WTC11 (cell line): ENCODE measurements around the gene TFPT. TPM values are rescaled to one million over a fixed set of nuclear protein-coding genes. Genes with fewer than 3 reads are reported as not detected.

ENCODE experiments used
- ATAC-seq: fragments of 200-7000 bp; cut with Tn5 transposase; 2 replicates; pipeline ENCODE4 v1.10.0; 2021; ENCODE audit warnings: mild to moderate bottlenecking, moderate library complexity
- CTCF ChIA-PET: fragments of 300-600 bp; sonication (Branson Sonifier 250); formaldehyde crosslinking; loops from one replicate; lab custom pipeline; 2021; ENCODE audit warnings: antibody characterized with exemption; lab: Charles Lee
- POLR2A ChIA-PET: fragments of 350-600 bp; sonication (Branson Sonifier 250); formaldehyde crosslinking; loops from one replicate; lab custom pipeline; 2021; ENCODE audit warnings: antibody characterized with exemption; lab: Charles Lee
- DNase-seq: peaks from one replicate; pipeline ENCODE4 v3.0.0; 2021; ENCODE audit warnings: low spot score
- H3K27ac Mint-ChIP-seq: 2 replicates; pipeline ENCODE4 v1.8.0; 2021; ENCODE audit warnings: mixed read lengths
- H3K27me3 Mint-ChIP-seq: 2 replicates; pipeline ENCODE4 v1.8.0; 2021; ENCODE audit warnings: low read depth, mild to moderate bottlenecking, moderate library complexity, mixed read lengths
- H3K36me3 Mint-ChIP-seq: 2 replicates; pipeline ENCODE4 v1.8.0; 2021; ENCODE audit warnings: mixed read lengths
- H3K4me1 Mint-ChIP-seq: 2 replicates; pipeline ENCODE4 v1.8.0; 2022; ENCODE audit warnings: mixed read lengths
- H3K4me3 Mint-ChIP-seq: 2 replicates; pipeline ENCODE4 v1.8.0; 2021; ENCODE audit warnings: mild to moderate bottlenecking, moderate library complexity, mixed read lengths
- H3K9me3 Mint-ChIP-seq: 2 replicates; pipeline ENCODE4 v1.8.0; 2021; ENCODE audit warnings: mixed read lengths
- ATF1 ChIP-seq: sonication (generic); formaldehyde crosslinking; IDR thresholded peaks from 2 replicates; pipeline ENCODE4 v1.8.1; 2023; ENCODE audit warnings: mild to moderate bottlenecking, moderate library complexity, missing genetic modification reagents
- CBFB ChIP-seq: sonication (generic); formaldehyde crosslinking; IDR thresholded peaks from 2 replicates; pipeline ENCODE4 v1.8.1; 2022; ENCODE audit warnings: mild to moderate bottlenecking, low read depth, missing genetic modification reagents
- CREM ChIP-seq: sonication (generic); formaldehyde crosslinking; IDR thresholded peaks from 2 replicates; pipeline ENCODE4 v1.8.1; 2022; ENCODE audit warnings: mild to moderate bottlenecking, missing genetic modification reagents, moderate library complexity
- EMX1 ChIP-seq: fragments of 250-450 bp; sonication (Bioruptor Pico); IDR thresholded peaks from 2 replicates; pipeline ENCODE4 v1.8.0; 2021; ENCODE audit warnings: mild to moderate bottlenecking
- ETV6 ChIP-seq: sonication (generic); formaldehyde crosslinking; IDR thresholded peaks from 2 replicates; pipeline ENCODE4 v1.8.1; 2022; ENCODE audit warnings: mild to moderate bottlenecking, missing genetic modification reagents
- FOXK1 ChIP-seq: sonication (generic); formaldehyde crosslinking; IDR thresholded peaks from 2 replicates; pipeline ENCODE4 v1.8.0; 2022; ENCODE audit warnings: mild to moderate bottlenecking, moderate library complexity, missing genetic modification reagents
- GTF2I ChIP-seq: fragments of 250-450 bp; sonication (Bioruptor Pico); conservative IDR thresholded peaks from 2 replicates; pipeline ENCODE4 v1.4.0; 2021; ENCODE audit warnings: mild to moderate bottlenecking
- HMGA2 ChIP-seq: fragments of 250-450 bp; sonication (Bioruptor Pico); IDR thresholded peaks from 2 replicates; pipeline ENCODE4 v1.4.0; 2021; ENCODE audit warnings: mild to moderate bottlenecking, moderate library complexity
- IRF2 ChIP-seq: sonication (generic); formaldehyde crosslinking; IDR thresholded peaks from 2 replicates; pipeline ENCODE4 v1.8.0; 2022; ENCODE audit warnings: low read depth, missing genetic modification reagents, borderline replicate concordance
- JUN ChIP-seq: sonication (generic); formaldehyde crosslinking; IDR thresholded peaks from 2 replicates; pipeline ENCODE4 v1.8.0; 2023; ENCODE audit warnings: mild to moderate bottlenecking, missing genetic modification reagents
- NFATC4 ChIP-seq: fragments of 250-450 bp; sonication (Bioruptor Pico); IDR thresholded peaks from 2 replicates; pipeline ENCODE4 v1.9.0; 2021; ENCODE audit warnings: mild to moderate bottlenecking
- NFE2L1 ChIP-seq: sonication (generic); formaldehyde crosslinking; IDR thresholded peaks from 2 replicates; pipeline ENCODE4 v1.8.1; 2023; ENCODE audit warnings: missing genetic modification reagents
- PRDM15 ChIP-seq: sonication (generic); formaldehyde crosslinking; IDR thresholded peaks from 2 replicates; pipeline ENCODE4 v1.8.0; 2022; ENCODE audit warnings: missing genetic modification reagents
- PRRX2 ChIP-seq: fragments of 250-450 bp; sonication (Bioruptor Pico); IDR thresholded peaks from 2 replicates; pipeline ENCODE4 v1.8.0; 2021; ENCODE audit warnings: mild to moderate bottlenecking
- SMAD3 ChIP-seq: sonication (generic); formaldehyde crosslinking; IDR thresholded peaks from 2 replicates; pipeline ENCODE4 v1.8.0; 2022; ENCODE audit warnings: missing genetic modification reagents, mild to moderate bottlenecking, borderline replicate concordance
- SMAD4 ChIP-seq: sonication (generic); formaldehyde crosslinking; IDR thresholded peaks from 2 replicates; pipeline ENCODE4 v1.8.0; 2022; ENCODE audit warnings: mild to moderate bottlenecking, missing genetic modification reagents
- SP1 ChIP-seq: sonication (generic); formaldehyde crosslinking; conservative IDR thresholded peaks from 2 replicates; pipeline ENCODE4 v1.8.1; 2022; ENCODE audit warnings: missing genetic modification reagents
- TCF7 ChIP-seq: sonication (generic); formaldehyde crosslinking; IDR thresholded peaks from 2 replicates; pipeline ENCODE4 v1.8.0; 2022; ENCODE audit warnings: mild to moderate bottlenecking, low read depth, missing genetic modification reagents, moderate library complexity
- TEAD1 ChIP-seq: sonication (generic); formaldehyde crosslinking; IDR thresholded peaks from 2 replicates; pipeline ENCODE4 v1.8.0; 2022; ENCODE audit warnings: mild to moderate bottlenecking, missing genetic modification reagents
- TP53 ChIP-seq: sonication (generic); formaldehyde crosslinking; IDR thresholded peaks from 2 replicates; pipeline ENCODE4 v1.8.1; 2023; ENCODE audit warnings: mild to moderate bottlenecking, missing genetic modification reagents
- ZBTB21 ChIP-seq: sonication (generic); formaldehyde crosslinking; IDR thresholded peaks from 2 replicates; pipeline ENCODE4 v1.8.1; 2023; ENCODE audit warnings: mild to moderate bottlenecking, missing genetic modification reagents, borderline replicate concordance
- ZNF281 ChIP-seq: sonication (generic); formaldehyde crosslinking; IDR thresholded peaks from 2 replicates; pipeline ENCODE4 v1.8.0; 2023; ENCODE audit warnings: mild to moderate bottlenecking, missing genetic modification reagents
- ZNF317 ChIP-seq: sonication (generic); formaldehyde crosslinking; IDR thresholded peaks from 2 replicates; pipeline ENCODE4 v1.8.1; 2023; ENCODE audit warnings: low read depth, mild to moderate bottlenecking, moderate library complexity, missing genetic modification reagents, borderline replicate concordance
- ZNF532 ChIP-seq: fragments of 250-450 bp; sonication (Bioruptor Pico); IDR thresholded peaks from 2 replicates; pipeline ENCODE4 v1.9.0; 2021; ENCODE audit warnings: mild to moderate bottlenecking, borderline replicate concordance
- total RNA-seq: library from RNA; stranded (reverse); gene quantifications from 3 replicates; pipeline ENCODE4 v1.2.3, GENCODE V29; 2021

Gene TFPT
- total RNA-seq, 1 experiment from 2014 or later = 24.6 TPM

- TF ChIP-seq SMAD4 (CRISPR knock-in tag) = no peak
- no peak for TF ChIP-seq HMGA2 (CRISPR knock-in tag)
- TF ChIP-seq FOXK1 (CRISPR knock-in tag) = no peak
- no peak for TF ChIP-seq ZBTB21 (CRISPR knock-in tag)
These were observed 38.1 kb downstream of the TFPT start (continued) for GRCh38 chr19:54077334-54077733.

GRCh38 chr19:54074851-54075250 lies 40.6 kb downstream of the TFPT start:
- H3K27me3 Mint-ChIP-seq = peaks cover 4% of the 10 kb centered on the region
- no peak for DNase-seq
- ChIA-PET CTCF (no interaction called here), POLR2A (no interaction called here)
- no peaks in the 10 kb centered on the region; the same call in 1 of the 2 replicates for H3K36me3 Mint-ChIP-seq
- TF ChIP-seq ATF1 (CRISPR knock-in tag) (no peak), ZNF281 (CRISPR knock-in tag) (no peak), ZNF317 (CRISPR knock-in tag) (no peak), NFE2L1 (no peak), ZNF532 (CRISPR knock-in tag) (no peak), SP1 (CRISPR knock-in tag) (no peak), JUN (CRISPR knock-in tag) (no peak), CREM (no peak), TP53 (CRISPR knock-in tag) (no peak), SMAD3 (CRISPR knock-in tag) (no peak)
- no peaks in the 10 kb centered on the region for H3K4me1 Mint-ChIP-seq
- peaks cover under 1% of the 10 kb centered on the region; the same call in 1 of the 2 replicates for H3K9me3 Mint-ChIP-seq
- H3K4me3 Mint-ChIP-seq = no peak overlapping the region
- no peak for ATAC-seq
- H3K27ac Mint-ChIP-seq = no peak overlapping the region

GRCh38 chr19:54073829-54074228 lies 41.6 kb downstream of the TFPT start:
- H3K4me3 Mint-ChIP-seq = no peak overlapping the region
- peaks cover 11% of the 10 kb centered on the region for H3K9me3 Mint-ChIP-seq
- POLR2A ChIA-PET = no interaction called here
- ATAC-seq (no peak), DNase-seq (no peak)
- H3K36me3 Mint-ChIP-seq = 0 out of 2 replicates have a peak, but pooled peaks cover 4% of the 10 kb centered on the region
- CTCF ChIA-PET = no interaction called here
- no peaks in the 10 kb centered on the region for H3K4me1 Mint-ChIP-seq
- peaks cover 2% of the 10 kb centered on the region; the same call in 1 of the 2 replicates for H3K27me3 Mint-ChIP-seq
- no peak overlapping the region for H3K27ac Mint-ChIP-seq
- TF ChIP-seq ZNF281 (CRISPR knock-in tag) (no peak), ETV6 (CRISPR knock-in tag) (no peak), NFATC4 (no peak), EMX1 (CRISPR knock-in tag) (no peak), TCF7 (CRISPR knock-in tag) (no peak), IRF2 (CRISPR knock-in tag) (no peak), TEAD1 (CRISPR knock-in tag) (no peak), GTF2I (CRISPR knock-in tag) (no peak), CBFB (CRISPR knock-in tag) (no peak), PRDM15 (CRISPR knock-in tag) (no peak), PRRX2 (CRISPR knock-in tag) (no peak)
